OCI-LY3 (cell line): Measurements from ENCODE around the gene TBXA2R.

Experiments used
- CTCF ChIP-seq: fragments of 200-600, 300-600 bp; sonication (generic); IDR thresholded peaks from 2 replicates; pipeline ENCODE4 v1.5.1; 2014; ENCODE audit warnings: antibody characterized with exemption, low read length, low read depth
- EZH2phosphoT487 ChIP-seq: fragments of 200-600 bp; shearing (Covaris generic); IDR thresholded peaks from 2 replicates; pipeline ENCODE4 v1.6.1; 2018; ENCODE audit warnings: antibody characterized with exemption, mixed run types, low read depth

- TF ChIP-seq CTCF: peak; percentile 96
- no peak for TF ChIP-seq EZH2phosphoT487
Measured at GRCh38 chr19:3544742-3545668, 61.7 kb downstream of the TBXA2R start.
